Esophagus squamous epithelium (tissue), 4 donors: ENCODE results near the gene SLC22A1.

Source experiments
- POLR2A ChIP-seq, 4 donors: fragments of 450-650 bp; IDR thresholded peaks; one replicate each; pipeline ENCODE4 v1.6.1; 2017; ENCODE audit warnings: antibody characterized with exemption in 4 of 4, mild to moderate bottlenecking in 4 of 4, moderate library complexity in 3 of 4
- TF ChIP-seq, protein P1 (sequence below), 6 experiments: fragments of 450-650 bp in 4 of 6; fragments of 200-600 bp in 2 of 6; sonication (generic) in 2 of 6; IDR thresholded peaks; one replicate each; pipeline ENCODE4 v1.5.1; 2016 to 2019; ENCODE audit warnings: antibody characterized with exemption in 6 of 6, mild to moderate bottlenecking in 4 of 6, moderate library complexity in 4 of 6

DNA sequence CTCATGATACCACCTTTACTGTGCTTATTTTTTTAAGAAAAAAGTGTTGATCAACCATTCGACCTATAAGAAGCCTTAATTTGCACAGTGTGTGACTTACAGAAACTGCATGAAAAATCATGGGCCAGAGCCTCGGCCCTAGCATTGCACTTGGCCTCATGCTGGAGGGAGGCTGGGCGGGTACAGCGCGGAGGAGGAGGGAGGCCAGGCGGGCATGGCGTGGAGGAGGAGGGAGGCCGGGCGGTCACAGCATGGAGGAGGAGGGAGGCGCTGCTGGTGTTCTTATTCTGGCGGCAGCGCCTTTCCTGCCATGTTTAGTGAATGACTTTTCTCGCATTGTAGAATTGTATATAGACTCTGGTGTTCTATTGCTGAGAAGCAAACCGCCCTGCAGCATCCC is 15.6 kb upstream of the SLC22A1 start:
- no peak for TF ChIP-seq POLR2A (IDR thresholded peaks at IDR 0.05)
- TF ChIP-seq, protein P1, sequence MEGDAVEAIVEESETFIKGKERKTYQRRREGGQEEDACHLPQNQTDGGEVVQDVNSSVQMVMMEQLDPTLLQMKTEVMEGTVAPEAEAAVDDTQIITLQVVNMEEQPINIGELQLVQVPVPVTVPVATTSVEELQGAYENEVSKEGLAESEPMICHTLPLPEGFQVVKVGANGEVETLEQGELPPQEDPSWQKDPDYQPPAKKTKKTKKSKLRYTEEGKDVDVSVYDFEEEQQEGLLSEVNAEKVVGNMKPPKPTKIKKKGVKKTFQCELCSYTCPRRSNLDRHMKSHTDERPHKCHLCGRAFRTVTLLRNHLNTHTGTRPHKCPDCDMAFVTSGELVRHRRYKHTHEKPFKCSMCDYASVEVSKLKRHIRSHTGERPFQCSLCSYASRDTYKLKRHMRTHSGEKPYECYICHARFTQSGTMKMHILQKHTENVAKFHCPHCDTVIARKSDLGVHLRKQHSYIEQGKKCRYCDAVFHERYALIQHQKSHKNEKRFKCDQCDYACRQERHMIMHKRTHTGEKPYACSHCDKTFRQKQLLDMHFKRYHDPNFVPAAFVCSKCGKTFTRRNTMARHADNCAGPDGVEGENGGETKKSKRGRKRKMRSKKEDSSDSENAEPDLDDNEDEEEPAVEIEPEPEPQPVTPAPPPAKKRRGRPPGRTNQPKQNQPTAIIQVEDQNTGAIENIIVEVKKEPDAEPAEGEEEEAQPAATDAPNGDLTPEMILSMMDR (IDR thresholded peaks at IDR 0.05), result no peak
